T-cell (primary cell): ENCODE data around the gene PGM5. TPM values are rescaled to one million over a fixed set of nuclear protein-coding genes. Genes with fewer than 3 reads are reported as not detected.
"Not testable (repeated sequence)": the region's sequence is repeated elsewhere in the genome, so short reads cannot be mapped to it uniquely, and the experiment has no call there.

Experiments
- ATAC-seq, 4 experiments: fragments of 200-7000 bp in 3 of 4; fragments of 150-1000 bp in 1 of 4; cut with Tn5 transposase; replicated peaks in 1 of 4; 1 replicate in 3 of 4; 2 replicates in 1 of 4; pipeline ENCODE4 v1.10.0; 2021; ENCODE audit warnings: moderate library complexity in 3 of 4, mild to moderate bottlenecking in 2 of 4, moderate number of reproducible peaks in 1 of 4
- CTCF ChIA-PET, 2 donors: fragments of 300-600 bp; sonication (Branson Sonifier 250); formaldehyde crosslinking; loops; one replicate each; lab custom pipeline; 2022; ENCODE audit warnings: antibody characterized with exemption in 2 of 2; lab: Charles Lee
- POLR2A ChIA-PET, 2 donors: fragments of 300-600 bp; sonication (Branson Sonifier 250); formaldehyde crosslinking; loops; one replicate each; lab custom pipeline; 2022; ENCODE audit warnings: antibody characterized with exemption in 2 of 2; lab: Charles Lee
- DNase-seq, 35 experiments: peaks; one replicate each; pipeline versions ENCODE4 v3.0.0 to v3.0.0-alpha.2; 2013 to 2023
- H3K27ac ChIP-seq: one replicate; pipeline ENCODE4 v1.5.1; 2013; ENCODE audit warnings: low read length
- H3K27me3 ChIP-seq, 2 experiments: replicated peaks in 1 of 2; 1 replicate in 1 of 2; 2 replicates in 1 of 2; pipeline versions ENCODE4 v1.6.1 to v1.7.0; 2013; ENCODE audit warnings: low read length in 1 of 2, mixed read lengths in 1 of 2; ENCODE audit not compliant: control insufficient read depth in 2 of 2, insufficient read depth in 2 of 2; ENCODE audit errors: extremely low read depth in 1 of 2
- H3K36me3 ChIP-seq, 2 donors: 1 replicate in 1 of 2; 2 replicates in 1 of 2; pipeline versions ENCODE4 v1.6.1 to v1.7.0; 2013; ENCODE audit warnings: low read length in 1 of 2; ENCODE audit not compliant: control insufficient read depth in 2 of 2, insufficient read depth in 1 of 2; ENCODE audit errors: extremely low read depth in 1 of 2
- H3K4me1 ChIP-seq, 2 experiments: 1 replicate in 1 of 2; 2 replicates in 1 of 2; pipeline versions ENCODE4 v1.6.1 to v1.7.0; 2013; ENCODE audit warnings: low read length in 2 of 2, mixed read lengths in 1 of 2; ENCODE audit not compliant: insufficient read depth in 2 of 2, control insufficient read depth in 1 of 2; ENCODE audit errors: extremely low read depth in 1 of 2
- H3K4me3 ChIP-seq, 2 donors: 1 replicate in 1 of 2; 2 replicates in 1 of 2; pipeline versions ENCODE4 v1.5.1 to v1.7.0; 2013; ENCODE audit warnings: mild to moderate bottlenecking in 2 of 2, low read length in 1 of 2, moderate library complexity in 1 of 2; ENCODE audit not compliant: control insufficient read depth in 1 of 2; ENCODE audit errors: extremely low read depth in 1 of 2
- H3K9me3 ChIP-seq: 2 replicates; pipeline ENCODE4 v1.7.0; 2013
- H3K27ac Mint-ChIP-seq, 2 donors: one replicate each; pipeline ENCODE4 v1.8.0; 2020 to 2021; ENCODE audit warnings: mild to moderate bottlenecking in 2 of 2, mixed read lengths in 2 of 2
- H3K27me3 Mint-ChIP-seq, 2 donors: one replicate each; pipeline ENCODE4 v1.8.0; 2021 to 2022; ENCODE audit warnings: mixed read lengths in 2 of 2
- H3K36me3 Mint-ChIP-seq: one replicate; pipeline ENCODE4 v1.8.0; 2021; ENCODE audit warnings: mixed read lengths
- H3K4me1 Mint-ChIP-seq, 3 donors: one replicate each; pipeline ENCODE4 v1.8.0; 2020 to 2022; ENCODE audit warnings: mixed read lengths in 3 of 3, mild to moderate bottlenecking in 1 of 3
- H3K4me3 Mint-ChIP-seq, 3 donors: one replicate each; pipeline ENCODE4 v1.8.0; 2020 to 2022; ENCODE audit warnings: mild to moderate bottlenecking in 3 of 3, mixed read lengths in 3 of 3, moderate library complexity in 3 of 3
- H3K9me3 Mint-ChIP-seq, 3 donors: one replicate each; pipeline ENCODE4 v1.8.0; 2020 to 2022; ENCODE audit warnings: mixed read lengths in 3 of 3
- WGBS: methylation state at CpG from one replicate; pipeline ENCODE4 v1.1.5; 2013; ENCODE audit warnings: missing lambda C conversion rate; ENCODE audit not compliant: insufficient coverage; 5-methylcytosine and 5-hydroxymethylcytosine counted together
- total RNA-seq, 35 experiments: library from RNA in 6 of 35; stranded (reverse) in 6 of 35; fragments of 120-200 nt in 1 of 35; gene quantifications; one replicate each; pipeline versions ENCODE4 v1.2.1 to v1.2.4 and lab custom pipeline; 2013 to 2026

Gene PGM5
- total RNA-seq, 5 donors from 2014 or later (not counting 1 experiment from before 2014, with no cell fraction given), result 0.20 to 0.69 (median 0.32) TPM; not detected in 1

- H3K27ac Mint-ChIP-seq, ATAC-seq, H3K9me3 ChIP-seq, H3K27ac ChIP-seq, H3K36me3 ChIP-seq, DNase-seq, H3K9me3 Mint-ChIP-seq, H3K27me3 ChIP-seq, POLR2A ChIA-PET, CTCF ChIA-PET, H3K4me3 ChIP-seq, H3K4me1 ChIP-seq, H3K4me1 Mint-ChIP-seq, H3K36me3 Mint-ChIP-seq: not testable (repeated sequence)
- Mint-ChIP-seq H3K27me3 (peaks cover 19 to 22% of the 10 kb centered on the region in 2 donors), H3K4me3 (peak overlapping the region in 1 of 3 donors; percentile 54)
- 0% methylated on average over 4 of the region's 57 CpGs for WGBS
Observed at GRCh38 chr9:68357119-68357714, 806 bp downstream of the PGM5 start.

DNA sequence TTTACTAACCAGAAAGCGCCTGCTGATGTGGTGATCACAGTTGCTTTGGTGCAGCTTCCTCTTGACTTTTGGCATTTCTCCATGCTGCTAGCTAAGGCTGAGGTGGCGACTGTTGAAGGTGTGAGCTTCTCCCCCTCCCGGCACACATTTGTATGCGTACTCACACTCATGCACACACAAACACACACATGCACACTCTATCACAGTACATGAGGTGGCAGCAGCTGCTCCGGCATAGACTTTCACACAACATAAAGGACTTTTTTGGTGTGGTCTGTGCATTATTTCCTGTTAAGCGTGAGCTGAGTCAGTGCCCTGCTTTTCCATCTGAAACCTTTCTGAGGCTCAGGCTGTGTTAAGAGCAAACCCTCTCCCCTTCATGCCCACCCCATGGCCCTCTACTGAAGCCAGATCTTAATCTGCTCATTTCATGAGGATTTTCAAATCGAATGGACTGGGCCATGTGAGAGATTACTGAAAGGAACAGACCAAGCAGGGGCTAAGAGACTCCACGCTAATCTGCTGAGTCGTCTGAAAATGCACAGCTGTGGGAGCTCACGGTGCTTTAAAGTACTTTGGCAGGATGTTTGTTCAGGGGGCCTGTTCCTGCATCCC is 10.6 kb downstream of the PGM5 start:
- Mint-ChIP-seq H3K27ac (peak overlapping the region in 1 of 2 donors; percentile 58), H3K4me3 (peak overlapping the region in 2 of 3 donors; percentile 54 to 56)
- H3K4me1 Mint-ChIP-seq, H3K36me3 ChIP-seq, POLR2A ChIA-PET, H3K4me1 ChIP-seq, H3K9me3 Mint-ChIP-seq, H3K27me3 Mint-ChIP-seq, H3K27me3 ChIP-seq, H3K27ac ChIP-seq, CTCF ChIA-PET, H3K4me3 ChIP-seq, H3K36me3 Mint-ChIP-seq, H3K9me3 ChIP-seq: not testable (repeated sequence)
- peak; percentile 70 to 88 (median 86) for ATAC-seq
- peak in 1 of 35 experiments; percentile 7 for DNase-seq
- 30% methylated on average over 3 of the region's 10 CpGs for WGBS

DNA sequence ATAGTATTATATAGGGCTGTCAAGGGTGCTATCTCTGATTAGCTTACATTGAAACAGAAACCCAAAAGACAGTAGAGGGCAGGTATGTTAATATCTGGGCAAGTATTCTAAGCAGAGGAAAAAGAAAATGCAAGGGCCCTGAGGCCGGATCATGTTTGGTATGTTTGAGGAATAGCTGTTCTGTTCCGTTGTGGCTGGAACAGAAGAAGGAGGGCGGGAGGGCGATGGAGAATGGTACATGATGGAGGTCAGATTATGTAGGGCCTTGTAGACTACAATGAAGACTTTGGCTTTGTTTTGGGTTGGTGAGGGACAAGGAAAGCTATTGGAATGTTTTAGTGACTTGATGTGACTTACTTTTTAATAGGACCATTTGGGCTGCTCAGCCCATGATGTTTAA is 19.4 kb downstream of the PGM5 start:
- H3K36me3 Mint-ChIP-seq, CTCF ChIA-PET, H3K4me1 ChIP-seq, H3K9me3 Mint-ChIP-seq, H3K9me3 ChIP-seq, DNase-seq, H3K27me3 ChIP-seq, H3K27ac Mint-ChIP-seq, H3K36me3 ChIP-seq, H3K4me3 ChIP-seq, H3K4me1 Mint-ChIP-seq, ATAC-seq, H3K27ac ChIP-seq, H3K4me3 Mint-ChIP-seq, POLR2A ChIA-PET: not testable (repeated sequence)
- H3K27me3 Mint-ChIP-seq, result peaks cover 4 to 26% of the 10 kb centered on the region in 2 donors
- 81% methylated on average over 4 of the region's 4 CpGs for whole genome bisulfite sequencing

GRCh38 chr9:68377723-68378122 is 21.3 kb downstream of the PGM5 start:
- CTCF ChIA-PET, ATAC-seq: not testable (repeated sequence)

DNA sequence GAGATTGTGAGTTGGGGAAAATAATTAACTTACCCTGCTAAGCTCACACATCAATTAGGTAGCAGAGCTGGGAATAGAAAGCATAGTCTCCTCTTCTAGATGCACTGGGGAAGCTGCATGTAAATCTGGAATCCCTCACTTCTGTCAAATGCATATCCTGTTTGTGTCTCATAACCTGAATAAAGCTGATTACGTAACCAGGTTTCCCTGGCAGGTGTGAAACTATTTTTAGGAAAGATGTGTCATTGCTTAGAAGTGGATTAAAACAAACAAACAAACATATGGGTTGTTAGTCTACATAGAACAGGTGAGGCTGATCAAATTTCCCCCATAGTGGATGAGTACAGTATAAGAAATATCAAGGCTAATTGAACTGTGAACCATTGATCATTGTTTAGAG is 27.5 kb downstream of the PGM5 start:
- H3K4me3 Mint-ChIP-seq, ATAC-seq, POLR2A ChIA-PET, CTCF ChIA-PET, H3K4me3 ChIP-seq, H3K27ac Mint-ChIP-seq, DNase-seq, H3K27ac ChIP-seq, H3K9me3 Mint-ChIP-seq, H3K4me1 Mint-ChIP-seq, H3K9me3 ChIP-seq, H3K36me3 Mint-ChIP-seq, H3K27me3 ChIP-seq, H3K36me3 ChIP-seq, H3K4me1 ChIP-seq: not testable (repeated sequence)
- H3K27me3 Mint-ChIP-seq, result peaks cover 2 to 10% of the 10 kb centered on the region in 2 donors
- no CpG with 5 or more reads among the region's 1 CpG for WGBS

More at GRCh38 chr9:68377723-68378122, 21.3 kb downstream of the PGM5 start:
- H3K9me3 Mint-ChIP-seq, H3K27ac Mint-ChIP-seq, H3K4me3 Mint-ChIP-seq, H3K27me3 ChIP-seq, H3K4me1 ChIP-seq, H3K27ac ChIP-seq, H3K9me3 ChIP-seq, H3K36me3 ChIP-seq, H3K4me3 ChIP-seq, DNase-seq, H3K36me3 Mint-ChIP-seq, H3K4me1 Mint-ChIP-seq, POLR2A ChIA-PET: not testable (repeated sequence)
- peaks cover 4 to 29% of the 10 kb centered on the region in 2 donors for H3K27me3 Mint-ChIP-seq
- WGBS, result no CpG with 5 or more reads among the region's 1 CpG

DNA sequence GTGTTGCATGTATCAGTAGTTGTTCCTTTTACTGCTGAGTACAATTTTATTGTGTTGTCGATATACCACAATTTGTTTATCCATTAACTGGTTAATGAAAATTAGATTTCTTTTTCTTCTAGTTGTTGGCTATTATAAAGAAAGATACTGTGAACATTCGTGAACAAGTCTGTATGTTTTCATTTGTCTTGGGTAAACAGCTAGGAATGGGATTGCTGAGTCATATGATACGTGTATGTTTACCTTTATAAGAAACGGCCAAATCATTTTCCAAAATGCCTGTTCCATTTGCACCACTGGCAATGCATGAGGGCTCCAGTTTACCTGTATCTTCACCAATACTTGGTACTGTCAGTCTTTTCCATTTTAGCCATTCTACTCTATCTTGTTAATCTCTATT is 33.1 kb downstream of the PGM5 start:
- H3K27ac ChIP-seq, POLR2A ChIA-PET, H3K4me1 ChIP-seq, H3K4me1 Mint-ChIP-seq, H3K27ac Mint-ChIP-seq, H3K9me3 Mint-ChIP-seq, H3K9me3 ChIP-seq, DNase-seq, H3K36me3 ChIP-seq, CTCF ChIA-PET, H3K36me3 Mint-ChIP-seq, H3K4me3 Mint-ChIP-seq, H3K27me3 ChIP-seq, ATAC-seq, H3K4me3 ChIP-seq, H3K27me3 Mint-ChIP-seq: not testable (repeated sequence)
- no CpG with 5 or more reads among the region's 4 CpGs for WGBS
